ENCODE results near the gene COL4A2.
"Not testable (repeated sequence)": the region's sequence is repeated elsewhere in the genome, so short reads cannot be mapped to it uniquely, and the experiment has no call there.

COL4A2 gene

GRCh38 chr13:110529522-110530311 lies 222.6 kb downstream of the COL4A2 start:
- Histone ChIP-seq H2AFZ (ENCODE audit: low read length) (no peak overlapping the region), H3K4me1 (ENCODE audit: insufficient read depth, low read length, poor library complexity, severe bottlenecking) (peaks cover 35% of the 10 kb centered on the region), H3F3A (ENCODE audit: low read depth) (no peaks in the 10 kb centered on the region), H3K4me2 (ENCODE audit: low read depth, low read length, poor library complexity, severe bottlenecking) (no peak overlapping the region), H3K27me3 (ENCODE audit: insufficient read depth, low read length, poor library complexity, severe bottlenecking) (no peaks in the 10 kb centered on the region), H3K9me3 (ENCODE audit: insufficient read depth, low read depth, low read length) (no peaks in the 10 kb centered on the region), H3K4me3 (ENCODE audit: low read length, poor library complexity, severe bottlenecking) (no peak overlapping the region), H4K20me1 (ENCODE audit: insufficient read depth, low read length, poor library complexity, severe bottlenecking) (no peaks in the 10 kb centered on the region), H3K79me2 (ENCODE audit: insufficient read depth, low read length) (peaks cover 65% of the 10 kb centered on the region), H3K9me2 (replicated peaks; ENCODE audit: low read depth, low read length) (no peaks in the 10 kb centered on the region), H3K9ac (ENCODE audit: low read depth, low read length, poor library complexity, severe bottlenecking) (no peak overlapping the region), H3K36me3 (ENCODE audit: insufficient read depth, low read length) (no peaks in the 10 kb centered on the region; the same call in 1 of the 2 replicates)
- no peak for TF ChIP-seq EZH2phosphoT487 (IDR thresholded peaks at IDR 0.05; ENCODE audit: borderline replicate concordance)
- TF ChIP-seq CTCF (conservative IDR thresholded peaks at IDR 0.05; ENCODE audit: low read length): no peak

- peaks cover 11% of the 10 kb centered on the region; the same call in 1 of the 2 replicates for H3K36me3 ChIP-seq (ENCODE audit: insufficient read depth, low read length)
- no peaks in the 10 kb centered on the region for H3K9me2 ChIP-seq (replicated peaks; ENCODE audit: low read depth, low read length)
- H3F3A ChIP-seq (ENCODE audit: low read depth): no peaks in the 10 kb centered on the region
- no peaks in the 10 kb centered on the region for H4K20me1 ChIP-seq (ENCODE audit: insufficient read depth, low read length, poor library complexity, severe bottlenecking)
- H2AFZ ChIP-seq (ENCODE audit: low read length): no peak overlapping the region
- no peak overlapping the region for H3K9ac ChIP-seq (ENCODE audit: low read depth, low read length, poor library complexity, severe bottlenecking)
- no peaks in the 10 kb centered on the region for H3K27me3 ChIP-seq (ENCODE audit: insufficient read depth, low read length, poor library complexity, severe bottlenecking)
- H3K4me2 ChIP-seq (ENCODE audit: low read depth, low read length, poor library complexity, severe bottlenecking): no peak overlapping the region
- H3K4me1 ChIP-seq (ENCODE audit: insufficient read depth, low read length, poor library complexity, severe bottlenecking): peaks cover 21% of the 10 kb centered on the region
- peaks cover 65% of the 10 kb centered on the region; the same call in 1 of the 2 replicates for H3K79me2 ChIP-seq (ENCODE audit: insufficient read depth, low read length)
- no peak overlapping the region for H3K4me3 ChIP-seq (ENCODE audit: low read length, poor library complexity, severe bottlenecking)
- H3K9me3 ChIP-seq (ENCODE audit: insufficient read depth, low read depth, low read length): no peaks in the 10 kb centered on the region
- no peak for TF ChIP-seq EZH2phosphoT487 (IDR thresholded peaks at IDR 0.05; ENCODE audit: borderline replicate concordance)
- no peak for TF ChIP-seq CTCF (conservative IDR thresholded peaks at IDR 0.05; ENCODE audit: low read length)
These were observed 224.0 kb downstream of the COL4A2 start for GRCh38 chr13:110531100-110531499.

GRCh38 chr13:110531671-110532083 lies 224.6 kb downstream of the COL4A2 start:
- no peak overlapping the region for H2AFZ ChIP-seq (ENCODE audit: low read length)
- no peak overlapping the region for H3K4me2 ChIP-seq (ENCODE audit: low read depth, low read length, poor library complexity, severe bottlenecking)
- H4K20me1 ChIP-seq (ENCODE audit: insufficient read depth, low read length, poor library complexity, severe bottlenecking): no peaks in the 10 kb centered on the region
- H3K9me3 ChIP-seq (ENCODE audit: insufficient read depth, low read depth, low read length): no peaks in the 10 kb centered on the region
- H3K27me3 ChIP-seq (ENCODE audit: insufficient read depth, low read length, poor library complexity, severe bottlenecking): no peaks in the 10 kb centered on the region
- no peak overlapping the region for H3K9ac ChIP-seq (ENCODE audit: low read depth, low read length, poor library complexity, severe bottlenecking)
- no peaks in the 10 kb centered on the region for H3F3A ChIP-seq (ENCODE audit: low read depth)
- peaks cover 15% of the 10 kb centered on the region for H3K4me1 ChIP-seq (ENCODE audit: insufficient read depth, low read length, poor library complexity, severe bottlenecking)
- H3K9me2 ChIP-seq (replicated peaks; ENCODE audit: low read depth, low read length): no peaks in the 10 kb centered on the region
- TF ChIP-seq EZH2phosphoT487 (IDR thresholded peaks at IDR 0.05; ENCODE audit: borderline replicate concordance) (no peak), CTCF (conservative IDR thresholded peaks at IDR 0.05; ENCODE audit: low read length) (no peak)
- H3K36me3 ChIP-seq (ENCODE audit: insufficient read depth, low read length): peaks cover 14% of the 10 kb centered on the region; the same call in 1 of the 2 replicates
- no peak overlapping the region for H3K4me3 ChIP-seq (ENCODE audit: low read length, poor library complexity, severe bottlenecking)
- peaks cover 64% of the 10 kb centered on the region; the same call in 1 of the 2 replicates for H3K79me2 ChIP-seq (ENCODE audit: insufficient read depth, low read length)

GRCh38 chr13:110532258-110532657 lies 225.2 kb downstream of the COL4A2 start:
- not testable (repeated sequence) for H2AFZ ChIP-seq (ENCODE audit: low read length); H3K4me1 ChIP-seq (ENCODE audit: insufficient read depth, low read length, poor library complexity, severe bottlenecking); H3K9me2 ChIP-seq (replicated peaks; ENCODE audit: low read depth, low read length); H4K20me1 ChIP-seq (ENCODE audit: insufficient read depth, low read length, poor library complexity, severe bottlenecking); H3K4me3 ChIP-seq (ENCODE audit: low read length, poor library complexity, severe bottlenecking); H3F3A ChIP-seq (ENCODE audit: low read depth); H3K4me2 ChIP-seq (ENCODE audit: low read depth, low read length, poor library complexity, severe bottlenecking); H3K9me3 ChIP-seq (ENCODE audit: insufficient read depth, low read depth, low read length); H3K9ac ChIP-seq (ENCODE audit: low read depth, low read length, poor library complexity, severe bottlenecking); H3K27me3 ChIP-seq (ENCODE audit: insufficient read depth, low read length, poor library complexity, severe bottlenecking)
- Histone ChIP-seq H3K36me3 (ENCODE audit: insufficient read depth, low read length) (peaks cover 14% of the 10 kb centered on the region; the same call in 1 of the 2 replicates), H3K79me2 (ENCODE audit: insufficient read depth, low read length) (peaks cover 61% of the 10 kb centered on the region; the same call in 1 of the 2 replicates)
